GM18909 (cell line): ENCODE data around the gene RNF150.

Source experiments
- ATAC-seq: cut with Tn5 transposase; IDR thresholded peaks from one replicate; pipeline ENCODE4 v1.9.1; 2021; ENCODE audit warnings: mild to moderate bottlenecking; ENCODE audit not compliant: unreplicated experiment, poor library complexity

RNF150 gene

GRCh38 chr4:140875746-140876452, 257.4 kb downstream of the RNF150 start:
- no peak for ATAC-seq

- no peak for ATAC-seq
Observed at GRCh38 chr4:140874056-140874455, 259.2 kb downstream of the RNF150 start.

- no peak for ATAC-seq
Observed at GRCh38 chr4:140871368-140871767, 261.9 kb downstream of the RNF150 start.

GRCh38 chr4:140870427-140870826, 262.8 kb downstream of the RNF150 start:
- no peak for ATAC-seq

GRCh38 chr4:140869446-140869845, 263.8 kb downstream of the RNF150 start:
- no peak for ATAC-seq

- no peak for ATAC-seq
Observed at GRCh38 chr4:140867356-140867755, 265.9 kb downstream of the RNF150 start.

GRCh38 chr4:140866492-140867005, 266.7 kb downstream of the RNF150 start:
- ATAC-seq = no peak

- no peak for ATAC-seq
Observed at GRCh38 chr4:140865253-140866217, 267.7 kb downstream of the RNF150 start.

- ATAC-seq = no peak
Observed at GRCh38 chr4:140863197-140863596, 270.1 kb downstream of the RNF150 start.

GRCh38 chr4:140862177-140862442, 271.2 kb downstream of the RNF150 start:
- no peak for ATAC-seq

GRCh38 chr4:140861359-140862176, 271.7 kb downstream of the RNF150 start:
- ATAC-seq = peak; percentile 68

GRCh38 chr4:140858897-140859296, 274.4 kb downstream of the RNF150 start:
- ATAC-seq = no peak

GRCh38 chr4:140857111-140857510, 276.2 kb downstream of the RNF150 start:
- no peak for ATAC-seq

GRCh38 chr4:140856621-140857062, 276.6 kb downstream of the RNF150 start:
- no peak for ATAC-seq

GRCh38 chr4:140854168-140854567, 279.1 kb downstream of the RNF150 start:
- no peak for ATAC-seq

GRCh38 chr4:140851804-140852203, 281.5 kb downstream of the RNF150 start:
- ATAC-seq = no peak

- ATAC-seq = peak; percentile 89
Observed at GRCh38 chr4:140851032-140851636, 282.1 kb downstream of the RNF150 start.

- ATAC-seq = no peak
Observed at GRCh38 chr4:140849526-140849925, 283.7 kb downstream of the RNF150 start.

GRCh38 chr4:140846736-140847135, 286.5 kb downstream of the RNF150 start:
- no peak for ATAC-seq

GRCh38 chr4:140844061-140844460, 289.2 kb downstream of the RNF150 start:
- ATAC-seq = no peak
